ENCODE results near the gene NCOA7. TPM values are rescaled to one million over a fixed set of nuclear protein-coding genes. Genes with fewer than 3 reads are reported as not detected.

NCOA7 gene
- total RNA-seq, 4 donors from 2014 or later, result 6.8 to 14.9 (median 13.3) TPM

GRCh38 chr6:125818225-125818657 is 27.5 kb downstream of the NCOA7 start:
- 49 to 64% methylated on average over 2 of the region's 2 CpGs for WGBS, 2 donors
- DNase-seq (ENCODE audit: low spot score in 2 of 2), result no peak
- intact Hi-C loops (cut with DNase I; ENCODE audit: low total_unique reads), result no loop called here
- no peak overlapping the region for H3K4me3 ChIP-seq (ENCODE audit: low read depth, poor library complexity, severe bottlenecking)
- TF ChIP-seq POLR2A (IDR thresholded peaks at IDR 0.05), result no peak
- TF ChIP-seq, protein P1, sequence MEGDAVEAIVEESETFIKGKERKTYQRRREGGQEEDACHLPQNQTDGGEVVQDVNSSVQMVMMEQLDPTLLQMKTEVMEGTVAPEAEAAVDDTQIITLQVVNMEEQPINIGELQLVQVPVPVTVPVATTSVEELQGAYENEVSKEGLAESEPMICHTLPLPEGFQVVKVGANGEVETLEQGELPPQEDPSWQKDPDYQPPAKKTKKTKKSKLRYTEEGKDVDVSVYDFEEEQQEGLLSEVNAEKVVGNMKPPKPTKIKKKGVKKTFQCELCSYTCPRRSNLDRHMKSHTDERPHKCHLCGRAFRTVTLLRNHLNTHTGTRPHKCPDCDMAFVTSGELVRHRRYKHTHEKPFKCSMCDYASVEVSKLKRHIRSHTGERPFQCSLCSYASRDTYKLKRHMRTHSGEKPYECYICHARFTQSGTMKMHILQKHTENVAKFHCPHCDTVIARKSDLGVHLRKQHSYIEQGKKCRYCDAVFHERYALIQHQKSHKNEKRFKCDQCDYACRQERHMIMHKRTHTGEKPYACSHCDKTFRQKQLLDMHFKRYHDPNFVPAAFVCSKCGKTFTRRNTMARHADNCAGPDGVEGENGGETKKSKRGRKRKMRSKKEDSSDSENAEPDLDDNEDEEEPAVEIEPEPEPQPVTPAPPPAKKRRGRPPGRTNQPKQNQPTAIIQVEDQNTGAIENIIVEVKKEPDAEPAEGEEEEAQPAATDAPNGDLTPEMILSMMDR (IDR thresholded peaks at IDR 0.05), result no peak

DNA sequence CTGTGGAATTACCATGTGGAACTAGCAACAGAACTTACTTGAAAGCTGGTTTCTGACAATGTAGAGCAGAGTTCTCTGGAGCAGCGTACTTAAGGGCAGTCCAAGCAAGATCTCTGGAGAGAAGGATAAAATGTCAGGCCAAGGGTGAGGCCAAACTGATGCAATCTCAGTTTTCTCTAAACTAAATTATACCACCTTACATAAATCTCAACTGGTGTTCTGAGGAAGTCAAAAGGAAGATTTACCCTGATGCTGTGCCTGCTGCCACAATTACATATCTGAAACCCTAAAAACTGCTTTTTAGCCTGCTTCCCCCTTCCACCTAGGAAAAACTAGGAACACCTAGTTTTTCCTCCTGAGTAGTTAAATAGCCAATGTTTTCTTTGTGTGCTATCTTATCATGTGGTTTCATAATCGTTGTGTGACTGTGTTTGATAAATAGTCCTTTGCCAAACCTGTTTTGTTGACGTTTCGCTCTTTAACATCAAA is 28.1 kb downstream of the NCOA7 start:
- intact Hi-C loops (cut with DNase I; ENCODE audit: low total_unique reads), result no loop called here
- no peak for DNase-seq (ENCODE audit: low spot score in 2 of 2)
- 43 to 57% methylated on average over 4 of the region's 4 CpGs for WGBS, 2 donors
- H3K4me3 ChIP-seq (ENCODE audit: low read depth, poor library complexity, severe bottlenecking), result no peak overlapping the region
- TF ChIP-seq, protein P1 (IDR thresholded peaks at IDR 0.05), result no peak
- no peak for TF ChIP-seq POLR2A (IDR thresholded peaks at IDR 0.05)

DNA sequence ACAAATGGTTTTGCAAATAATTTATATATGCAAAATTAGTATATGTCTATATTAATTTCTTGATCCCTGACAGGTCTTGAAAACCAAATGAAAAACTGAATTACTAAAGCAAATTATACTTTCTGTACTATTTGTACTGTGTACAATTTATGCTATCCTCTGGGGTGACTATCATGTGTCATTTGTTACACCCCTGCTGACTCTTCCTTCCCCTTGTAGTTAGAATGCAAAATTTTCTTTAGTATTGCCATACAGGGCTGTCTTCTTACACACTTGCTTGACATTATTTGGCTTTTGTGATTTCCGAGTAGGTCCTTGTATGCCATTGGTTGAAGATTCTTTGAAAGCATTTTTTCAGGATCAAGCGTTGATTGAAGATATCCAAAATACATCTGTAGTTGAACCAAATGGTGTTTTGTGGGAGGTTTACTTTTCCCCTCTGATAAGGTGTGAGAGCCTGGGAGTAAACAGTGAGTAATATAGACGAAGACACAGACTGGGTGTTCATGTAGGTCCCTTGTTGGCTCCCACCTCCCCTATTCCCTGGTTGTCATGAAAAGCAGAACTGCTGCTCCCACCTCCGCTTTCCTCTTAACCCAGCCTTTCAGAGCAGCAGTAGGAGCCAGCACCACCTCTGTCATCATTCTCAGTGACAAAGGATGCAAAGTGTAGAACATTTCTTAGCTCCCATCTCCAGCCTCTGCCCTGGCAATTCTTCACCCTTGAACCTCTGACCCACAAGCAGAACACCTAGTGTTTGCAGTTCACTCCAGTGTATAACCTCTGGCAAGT is 29.0 kb downstream of the NCOA7 start:
- intact Hi-C loops (cut with DNase I; ENCODE audit: low total_unique reads), result no loop called here
- 95% methylated on average over 4 of the region's 4 CpGs for WGBS, 2 donors
- no peak overlapping the region for H3K4me3 ChIP-seq (ENCODE audit: low read depth, poor library complexity, severe bottlenecking)
- DNase-seq (ENCODE audit: low spot score in 2 of 2), result no peak
- no peak for TF ChIP-seq POLR2A (IDR thresholded peaks at IDR 0.05)
- TF ChIP-seq, protein P1 (IDR thresholded peaks at IDR 0.05), result no peak

- intact Hi-C loops (cut with DNase I; ENCODE audit: low total_unique reads), result no loop called here
- TF ChIP-seq POLR2A (IDR thresholded peaks at IDR 0.05), result no peak
- TF ChIP-seq, protein P1 (IDR thresholded peaks at IDR 0.05), result no peak
- WGBS, 2 donors, result 38 to 39% methylated on average over 3 of the region's 3 CpGs
- H3K4me3 ChIP-seq (ENCODE audit: low read depth, poor library complexity, severe bottlenecking), result no peak overlapping the region
- DNase-seq (ENCODE audit: low spot score in 2 of 2), result no peak
Observed at GRCh38 chr6:125821825-125822281, 31.1 kb downstream of the NCOA7 start.

DNA sequence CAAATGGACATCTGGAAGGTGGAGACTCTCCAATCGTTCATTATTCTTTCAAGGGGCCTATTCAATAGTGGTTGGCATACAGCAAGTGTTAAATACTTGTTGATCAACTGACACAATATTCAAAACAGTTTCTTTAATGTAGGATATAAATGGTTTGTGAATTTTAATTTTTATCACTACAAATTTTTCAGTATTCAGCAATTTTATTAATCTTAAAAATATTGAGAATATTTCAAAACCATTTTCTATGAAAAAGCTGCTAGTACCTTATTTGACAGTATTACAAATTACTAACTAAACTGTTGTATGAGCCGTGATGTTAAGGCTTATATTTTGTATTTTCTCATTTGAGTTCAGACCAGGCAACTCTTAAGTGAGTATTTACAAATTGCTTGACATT is 32.4 kb downstream of the NCOA7 start:
- TF ChIP-seq POLR2A (IDR thresholded peaks at IDR 0.05), result no peak
- TF ChIP-seq, protein P1 (IDR thresholded peaks at IDR 0.05), result no peak
- intact Hi-C loops (cut with DNase I; ENCODE audit: low total_unique reads), result no loop called here
- no peak for DNase-seq (ENCODE audit: low spot score in 2 of 2)
- no peak overlapping the region for H3K4me3 ChIP-seq (ENCODE audit: low read depth, poor library complexity, severe bottlenecking)
- WGBS, 2 donors, result 82 to 90% methylated on average over 2 of the region's 2 CpGs
